Stomach smooth muscle (tissue), 2 donors: ENCODE data around the gene MYO5C.

Experiments used
- H3K27ac ChIP-seq: one replicate; pipeline ENCODE4 v1.7.0; 2013; ENCODE audit warnings: mild to moderate bottlenecking, low read length, inconsistent platforms
- H3K27me3 ChIP-seq, 2 donors: one replicate each; pipeline ENCODE4 v1.7.0; 2013; ENCODE audit warnings: low read length in 2 of 2; ENCODE audit not compliant: insufficient read depth in 2 of 2, control insufficient read depth in 1 of 2
- H3K36me3 ChIP-seq, 2 donors: one replicate each; pipeline ENCODE4 v1.7.0; 2013; ENCODE audit warnings: low read length in 2 of 2; ENCODE audit not compliant: control insufficient read depth in 2 of 2, insufficient read depth in 2 of 2
- H3K4me1 ChIP-seq: one replicate; pipeline ENCODE4 v1.7.0; 2013; ENCODE audit warnings: low read length; ENCODE audit not compliant: control insufficient read depth, insufficient read depth
- H3K4me3 ChIP-seq, 2 donors: one replicate each; pipeline ENCODE4 v1.7.0; 2013; ENCODE audit warnings: low read length in 2 of 2
- H3K9ac ChIP-seq, 2 donors: one replicate each; pipeline ENCODE4 v1.7.0; 2013; ENCODE audit warnings: low read length in 2 of 2, mild to moderate bottlenecking in 1 of 2
- H3K9me3 ChIP-seq, 2 donors: one replicate each; pipeline ENCODE4 v1.7.0; 2013; ENCODE audit warnings: low read length in 2 of 2; ENCODE audit not compliant: control insufficient read depth in 2 of 2
- donor health status: healthy.
- donor health status: Pancreatic carcinoma.

The MYO5C gene

GRCh38 chr15:52329987-52330386, 34.4 kb upstream of the MYO5C start:
- H3K4me1 ChIP-seq: no peaks in the 10 kb centered on the region
- no peaks in the 10 kb centered on the region for H3K9me3 ChIP-seq
- H3K36me3 ChIP-seq: peaks cover 15 to 19% of the 10 kb centered on the region in 2 donors
- no peak overlapping the region for H3K9ac ChIP-seq
- H3K4me3 ChIP-seq: no peak overlapping the region
- no peaks in the 10 kb centered on the region for H3K27me3 ChIP-seq
- H3K27ac ChIP-seq: no peak overlapping the region

GRCh38 chr15:52329150-52329549, 33.5 kb upstream of the MYO5C start:
- no peaks in the 10 kb centered on the region for H3K4me1 ChIP-seq
- no peak overlapping the region for H3K27ac ChIP-seq
- H3K9ac ChIP-seq: no peak overlapping the region
- H3K9me3 ChIP-seq: no peaks in the 10 kb centered on the region
- H3K27me3 ChIP-seq: no peaks in the 10 kb centered on the region
- no peak overlapping the region for H3K4me3 ChIP-seq
- peaks cover 11 to 14% of the 10 kb centered on the region in 2 donors for H3K36me3 ChIP-seq

GRCh38 chr15:52328680-52329079, 33.1 kb upstream of the MYO5C start:
- H3K27ac ChIP-seq: no peak overlapping the region
- peaks cover 11 to 14% of the 10 kb centered on the region in 2 donors for H3K36me3 ChIP-seq
- no peaks in the 10 kb centered on the region for H3K27me3 ChIP-seq
- no peak overlapping the region for H3K9ac ChIP-seq
- no peak overlapping the region for H3K4me3 ChIP-seq
- no peaks in the 10 kb centered on the region for H3K9me3 ChIP-seq
- H3K4me1 ChIP-seq: no peaks in the 10 kb centered on the region

- Histone ChIP-seq H3K4me3 (no peak overlapping the region), H3K4me1 (no peaks in the 10 kb centered on the region), H3K27me3 (no peaks in the 10 kb centered on the region), H3K36me3 (peaks cover 14 to 16% of the 10 kb centered on the region in 2 donors), H3K9ac (no peak overlapping the region), H3K27ac (no peak overlapping the region), H3K9me3 (no peaks in the 10 kb centered on the region)
Measured at GRCh38 chr15:52326756-52327155, 31.2 kb upstream of the MYO5C start.

GRCh38 chr15:52324109-52324508, 28.5 kb upstream of the MYO5C start:
- Histone ChIP-seq H3K27ac (no peak overlapping the region), H3K36me3 (peaks cover 23 to 25% of the 10 kb centered on the region in 2 donors), H3K4me1 (no peaks in the 10 kb centered on the region), H3K9ac (no peak overlapping the region), H3K9me3 (no peaks in the 10 kb centered on the region), H3K27me3 (no peaks in the 10 kb centered on the region), H3K4me3 (no peak overlapping the region)

- Histone ChIP-seq H3K4me1 (no peaks in the 10 kb centered on the region), H3K27ac (no peak overlapping the region), H3K36me3 (peaks cover 29 to 30% of the 10 kb centered on the region in 2 donors), H3K27me3 (no peaks in the 10 kb centered on the region), H3K9me3 (no peaks in the 10 kb centered on the region), H3K4me3 (no peak overlapping the region), H3K9ac (no peak overlapping the region)
Measured at GRCh38 chr15:52318729-52319500, 23.3 kb upstream of the MYO5C start.

GRCh38 chr15:52317688-52318087, 22.1 kb upstream of the MYO5C start:
- H3K4me1 ChIP-seq: no peaks in the 10 kb centered on the region
- H3K4me3 ChIP-seq: no peak overlapping the region
- H3K27ac ChIP-seq: no peak overlapping the region
- H3K9ac ChIP-seq: no peak overlapping the region
- peaks cover 33 to 34% of the 10 kb centered on the region in 2 donors for H3K36me3 ChIP-seq
- no peaks in the 10 kb centered on the region for H3K9me3 ChIP-seq
- H3K27me3 ChIP-seq: no peaks in the 10 kb centered on the region

GRCh38 chr15:52317022-52317421, 21.4 kb upstream of the MYO5C start:
- no peaks in the 10 kb centered on the region for H3K4me1 ChIP-seq
- peaks cover 32 to 36% of the 10 kb centered on the region in 2 donors for H3K36me3 ChIP-seq
- no peak overlapping the region for H3K9ac ChIP-seq
- no peaks in the 10 kb centered on the region for H3K27me3 ChIP-seq
- no peak overlapping the region for H3K27ac ChIP-seq
- no peaks in the 10 kb centered on the region for H3K9me3 ChIP-seq
- no peak overlapping the region for H3K4me3 ChIP-seq

GRCh38 chr15:52309154-52309548, 13.5 kb upstream of the MYO5C start:
- Histone ChIP-seq H3K36me3 (peaks cover 15 to 18% of the 10 kb centered on the region in 2 donors), H3K9me3 (no peaks in the 10 kb centered on the region), H3K4me1 (no peaks in the 10 kb centered on the region), H3K27ac (no peak overlapping the region), H3K27me3 (no peaks in the 10 kb centered on the region), H3K4me3 (no peak overlapping the region), H3K9ac (no peak overlapping the region)

GRCh38 chr15:52308446-52309153, 13.0 kb upstream of the MYO5C start:
- no peak overlapping the region for H3K4me3 ChIP-seq
- no peak overlapping the region for H3K27ac ChIP-seq
- H3K36me3 ChIP-seq: peaks cover 15% of the 10 kb centered on the region in 2 donors

GRCh38 chr15:52307847-52308246, 12.2 kb upstream of the MYO5C start:
- Histone ChIP-seq H3K27me3 (no peaks in the 10 kb centered on the region), H3K36me3 (peaks cover 12 to 14% of the 10 kb centered on the region in 2 donors), H3K4me1 (no peaks in the 10 kb centered on the region), H3K4me3 (no peak overlapping the region), H3K27ac (no peak overlapping the region), H3K9ac (no peak overlapping the region), H3K9me3 (no peaks in the 10 kb centered on the region)

More at GRCh38 chr15:52308446-52309153, 13.0 kb upstream of the MYO5C start:
- no peaks in the 10 kb centered on the region for H3K27me3 ChIP-seq
- H3K9ac ChIP-seq: no peak overlapping the region
- H3K4me1 ChIP-seq: no peaks in the 10 kb centered on the region
- no peaks in the 10 kb centered on the region for H3K9me3 ChIP-seq
